Neural cell (in vitro differentiated cells): Measurements from ENCODE around the gene DNAAF1.

Experiments used
- CTCF ChIP-seq: fragments of 450-650 bp; IDR thresholded peaks from 2 replicates; pipeline ENCODE4 v1.5.1; 2014; ENCODE audit warnings: antibody characterized with exemption, mild to moderate bottlenecking, moderate library complexity; ENCODE audit not compliant: poor library complexity, severe bottlenecking
- EP300 ChIP-seq: fragments of 450-650 bp; conservative IDR thresholded peaks from 2 replicates; pipeline ENCODE4 v1.6.1; 2014; ENCODE audit warnings: antibody characterized with exemption, mild to moderate bottlenecking, moderate library complexity; ENCODE audit not compliant: poor library complexity, severe bottlenecking
- EZH2 ChIP-seq: fragments of 200-600, 300-800 bp; shearing (Covaris generic), sonication (generic); IDR thresholded peaks from 2 replicates; pipeline ENCODE4 v1.6.1; 2014; ENCODE audit warnings: antibody characterized with exemption, low read length, borderline replicate concordance, mild to moderate bottlenecking; ENCODE audit not compliant: insufficient read depth, poor library complexity, severe bottlenecking
- POLR2AphosphoS5 ChIP-seq: IDR thresholded peaks from 2 replicates; pipeline ENCODE4 v1.6.1; 2012
- SMC3 ChIP-seq: fragments of 450-650 bp; conservative IDR thresholded peaks from 2 replicates; pipeline ENCODE4 v1.6.1; 2014; ENCODE audit warnings: antibody characterized with exemption, mild to moderate bottlenecking, moderate library complexity; ENCODE audit not compliant: poor library complexity
- TAF1 ChIP-seq: IDR thresholded peaks from 2 replicates; pipeline ENCODE4 v1.6.1; 2012; ENCODE audit warnings: low read depth
- TF ChIP-seq, protein P1 (sequence below): IDR thresholded peaks from 2 replicates; pipeline ENCODE4 v1.6.1; 2012; ENCODE audit warnings: borderline replicate concordance

DNA sequence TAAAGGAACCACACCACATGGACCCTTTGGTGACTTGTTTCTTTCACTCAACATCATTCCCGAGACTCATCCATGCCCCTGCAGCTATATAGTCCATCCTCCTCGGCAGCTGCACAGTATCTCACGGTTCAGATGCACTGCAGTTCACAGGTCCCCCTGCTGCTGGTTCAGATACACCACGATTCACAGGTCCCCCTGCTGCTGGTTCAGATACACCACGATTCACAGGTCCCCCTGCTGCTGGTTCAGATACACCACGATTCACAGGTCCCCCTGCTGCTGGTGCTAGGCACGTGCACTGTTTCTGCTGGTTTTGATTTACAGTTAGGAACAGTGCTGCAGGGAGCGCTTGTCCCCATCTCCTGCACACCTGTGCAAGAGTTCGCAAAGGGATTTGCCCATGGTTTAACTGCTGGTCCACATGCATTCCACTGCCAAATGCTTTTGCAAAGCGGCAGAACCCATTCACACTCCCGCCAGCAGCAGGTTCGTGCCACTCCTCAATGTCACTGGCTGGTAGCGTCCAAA, 3.9 kb upstream of the DNAAF1 start:
- no peak for TF ChIP-seq TAF1
- no peak for TF ChIP-seq EP300
- no peak for TF ChIP-seq CTCF
- TF ChIP-seq EZH2 = no peak
- no peak for TF ChIP-seq POLR2AphosphoS5
- TF ChIP-seq, protein P1, sequence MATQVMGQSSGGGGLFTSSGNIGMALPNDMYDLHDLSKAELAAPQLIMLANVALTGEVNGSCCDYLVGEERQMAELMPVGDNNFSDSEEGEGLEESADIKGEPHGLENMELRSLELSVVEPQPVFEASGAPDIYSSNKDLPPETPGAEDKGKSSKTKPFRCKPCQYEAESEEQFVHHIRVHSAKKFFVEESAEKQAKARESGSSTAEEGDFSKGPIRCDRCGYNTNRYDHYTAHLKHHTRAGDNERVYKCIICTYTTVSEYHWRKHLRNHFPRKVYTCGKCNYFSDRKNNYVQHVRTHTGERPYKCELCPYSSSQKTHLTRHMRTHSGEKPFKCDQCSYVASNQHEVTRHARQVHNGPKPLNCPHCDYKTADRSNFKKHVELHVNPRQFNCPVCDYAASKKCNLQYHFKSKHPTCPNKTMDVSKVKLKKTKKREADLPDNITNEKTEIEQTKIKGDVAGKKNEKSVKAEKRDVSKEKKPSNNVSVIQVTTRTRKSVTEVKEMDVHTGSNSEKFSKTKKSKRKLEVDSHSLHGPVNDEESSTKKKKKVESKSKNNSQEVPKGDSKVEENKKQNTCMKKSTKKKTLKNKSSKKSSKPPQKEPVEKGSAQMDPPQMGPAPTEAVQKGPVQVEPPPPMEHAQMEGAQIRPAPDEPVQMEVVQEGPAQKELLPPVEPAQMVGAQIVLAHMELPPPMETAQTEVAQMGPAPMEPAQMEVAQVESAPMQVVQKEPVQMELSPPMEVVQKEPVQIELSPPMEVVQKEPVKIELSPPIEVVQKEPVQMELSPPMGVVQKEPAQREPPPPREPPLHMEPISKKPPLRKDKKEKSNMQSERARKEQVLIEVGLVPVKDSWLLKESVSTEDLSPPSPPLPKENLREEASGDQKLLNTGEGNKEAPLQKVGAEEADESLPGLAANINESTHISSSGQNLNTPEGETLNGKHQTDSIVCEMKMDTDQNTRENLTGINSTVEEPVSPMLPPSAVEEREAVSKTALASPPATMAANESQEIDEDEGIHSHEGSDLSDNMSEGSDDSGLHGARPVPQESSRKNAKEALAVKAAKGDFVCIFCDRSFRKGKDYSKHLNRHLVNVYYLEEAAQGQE = no peak
- no peak for TF ChIP-seq SMC3
